NCI-H1694 treated with DMSO at 0.1 percent for 48 hours (cell line): ENCODE results near the gene FBN1.

ENCODE experiments used
- DNase-seq: peaks from one replicate; lab custom pipeline; 2025; lab: John Stamatoyannopoulos, UW

FBN1 gene

DNA sequence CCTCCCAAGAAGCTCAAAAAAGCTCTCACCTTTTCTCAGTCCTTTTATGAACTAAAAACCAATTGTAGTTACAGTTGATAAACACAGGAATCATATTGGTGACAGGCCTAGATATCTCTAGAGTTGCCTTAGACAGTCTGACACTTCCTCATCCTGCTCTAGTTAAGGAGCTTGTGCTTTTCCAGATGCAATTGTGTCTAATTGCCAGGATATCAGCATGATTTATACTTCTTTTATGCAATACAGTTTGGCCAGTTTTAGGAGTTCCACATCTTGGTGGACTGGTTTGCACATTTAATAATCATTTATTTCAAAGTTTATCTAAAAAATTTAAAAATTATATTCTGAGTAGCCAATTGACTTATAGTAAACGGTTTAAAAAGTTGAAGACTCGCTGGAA lies 218.6 kb downstream of the FBN1 start:
- no peak for DNase-seq

DNA sequence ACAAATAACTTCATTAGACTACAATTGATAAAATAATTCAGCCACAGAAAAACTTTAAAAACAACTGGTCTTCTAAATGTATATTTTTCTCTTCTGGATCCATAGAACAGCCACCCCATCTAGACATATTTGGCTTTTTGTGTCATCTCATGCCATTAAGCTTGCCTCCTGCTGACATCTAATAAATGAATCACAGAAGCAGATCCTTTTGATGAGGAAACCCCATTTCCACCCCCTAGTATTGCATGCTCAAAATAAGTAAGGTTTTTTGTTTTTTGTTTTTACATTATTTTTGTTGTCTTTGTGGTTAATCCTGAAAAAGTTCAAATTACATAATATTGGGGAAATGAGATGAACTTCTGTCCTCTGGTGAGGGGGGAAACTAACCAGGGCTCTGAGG lies 219.5 kb downstream of the FBN1 start:
- DNase-seq: no peak

DNA sequence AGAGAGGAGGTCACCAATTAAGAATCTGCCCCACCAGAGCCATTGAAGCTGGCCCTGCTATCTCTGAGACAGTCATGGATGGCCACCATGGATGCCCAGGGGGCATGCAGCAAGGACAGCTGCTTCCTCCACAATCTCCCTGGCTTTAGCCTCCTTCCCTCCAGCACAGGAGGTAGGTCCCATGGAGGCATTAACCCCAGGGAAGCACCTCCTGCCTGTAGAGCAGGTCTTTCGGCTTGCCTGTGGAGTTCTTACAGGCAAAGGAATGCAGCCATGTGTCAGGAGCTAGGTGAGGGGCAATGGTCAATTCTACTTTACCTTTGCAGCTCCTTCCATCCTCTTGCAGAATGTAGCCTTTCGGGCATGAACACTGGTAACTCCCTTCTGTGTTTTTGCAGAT lies 220.5 kb downstream of the FBN1 start:
- no peak for DNase-seq

DNA sequence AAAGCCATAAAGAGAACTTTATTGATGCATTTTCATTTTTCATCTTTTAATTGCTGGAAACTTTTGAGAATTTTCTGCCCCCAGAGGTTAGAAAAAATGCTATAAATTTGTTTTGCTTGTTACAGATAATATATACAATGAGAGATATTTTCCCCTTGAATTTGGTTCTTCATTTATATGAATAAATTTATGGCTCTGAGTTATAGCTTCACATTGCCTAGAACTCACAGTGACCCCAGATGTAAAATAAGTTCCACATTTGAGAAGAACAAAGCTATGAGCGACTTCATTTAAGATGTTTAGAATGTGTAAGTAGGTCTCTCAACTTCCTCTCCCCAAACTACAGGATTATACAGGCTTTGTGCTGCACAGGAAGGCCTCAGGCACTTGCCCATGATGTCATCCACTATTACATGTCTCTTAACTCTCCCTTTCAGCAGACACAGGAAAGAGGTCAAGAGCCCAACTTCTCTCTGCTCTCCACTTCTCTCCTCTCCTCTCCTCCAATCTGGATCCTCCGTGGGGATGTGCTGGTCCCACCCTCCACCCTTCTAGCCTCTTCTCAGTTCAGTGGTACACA lies 221.5 kb downstream of the FBN1 start:
- DNase-seq: no peak

DNA sequence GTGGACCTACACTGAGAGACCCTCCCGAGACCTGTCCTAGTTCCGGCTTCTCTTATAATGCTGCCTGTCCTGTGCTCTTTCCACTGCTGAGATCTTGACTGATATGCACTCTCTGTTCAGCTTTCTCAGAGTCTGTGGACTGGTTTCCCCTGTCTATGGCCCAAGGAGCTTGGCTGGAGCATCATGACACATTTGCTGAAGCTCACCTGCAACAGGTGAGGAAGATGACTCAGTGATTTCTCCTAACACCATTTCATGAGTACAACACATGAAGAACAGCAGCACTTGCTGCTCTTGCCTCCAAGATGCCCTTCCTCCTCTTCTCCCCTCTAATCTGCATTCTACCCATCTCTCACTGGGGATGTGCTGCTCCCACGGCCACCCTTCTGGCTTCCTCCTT lies 222.2 kb downstream of the FBN1 start:
- DNase-seq: no peak

DNA sequence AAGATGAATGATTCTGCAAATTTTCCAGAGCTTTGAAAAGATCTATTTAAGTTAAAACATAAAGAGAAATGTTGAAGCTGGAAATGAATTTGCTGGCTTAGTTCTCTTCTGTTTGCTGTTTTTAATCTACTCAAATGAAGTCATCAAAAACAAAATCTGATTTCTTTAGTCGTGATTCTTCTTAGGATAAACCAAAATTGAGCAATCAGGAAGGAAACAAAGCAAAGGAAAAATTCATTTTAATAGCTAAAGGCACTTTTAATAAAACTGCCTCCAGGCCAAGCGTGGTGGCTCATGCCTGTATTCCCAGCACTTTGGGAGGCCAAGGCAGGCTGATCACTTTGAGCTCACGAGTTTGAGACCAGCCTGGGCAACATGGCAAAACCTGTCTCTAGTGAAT lies 223.1 kb downstream of the FBN1 start:
- no peak for DNase-seq

DNA sequence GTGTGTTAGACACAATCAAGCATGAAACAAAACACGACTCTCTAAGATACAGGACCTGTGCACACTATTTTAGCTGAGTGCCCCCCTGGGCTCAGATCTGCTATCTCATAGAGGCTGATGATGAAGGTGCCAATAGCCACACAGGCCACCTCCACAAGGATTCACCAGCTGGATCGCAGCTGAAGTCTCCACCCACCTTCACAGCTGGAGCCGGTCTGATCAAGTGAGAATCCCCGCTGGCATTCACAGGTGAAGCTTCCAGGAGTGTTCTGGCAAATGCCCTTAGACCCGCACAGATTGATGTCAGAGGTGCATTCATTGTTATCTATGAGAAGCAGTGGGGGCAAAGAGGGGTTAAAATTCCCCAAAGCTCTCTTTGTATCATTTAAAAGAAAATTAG lies 224.1 kb downstream of the FBN1 start:
- no peak for DNase-seq

DNA sequence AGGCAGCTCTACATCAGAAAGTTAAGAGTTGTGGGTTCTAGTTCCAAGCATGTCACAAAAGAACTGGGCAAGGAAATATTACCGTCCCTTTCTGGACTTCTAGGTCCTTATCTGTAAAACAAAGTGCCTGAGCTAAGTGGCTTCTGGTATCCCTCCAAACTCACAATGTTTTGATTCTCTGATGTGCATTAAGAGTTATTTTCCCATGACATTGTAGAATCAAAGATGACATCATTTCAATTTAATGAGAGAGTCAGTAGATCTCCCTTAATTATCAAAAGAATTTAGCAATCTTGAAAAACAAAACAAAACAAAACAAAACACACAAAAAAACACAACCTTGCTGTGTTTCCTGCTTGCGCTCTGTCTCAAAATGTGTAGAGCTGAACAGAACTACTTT lies 225.6 kb downstream of the FBN1 start:
- DNase-seq: no peak

DNA sequence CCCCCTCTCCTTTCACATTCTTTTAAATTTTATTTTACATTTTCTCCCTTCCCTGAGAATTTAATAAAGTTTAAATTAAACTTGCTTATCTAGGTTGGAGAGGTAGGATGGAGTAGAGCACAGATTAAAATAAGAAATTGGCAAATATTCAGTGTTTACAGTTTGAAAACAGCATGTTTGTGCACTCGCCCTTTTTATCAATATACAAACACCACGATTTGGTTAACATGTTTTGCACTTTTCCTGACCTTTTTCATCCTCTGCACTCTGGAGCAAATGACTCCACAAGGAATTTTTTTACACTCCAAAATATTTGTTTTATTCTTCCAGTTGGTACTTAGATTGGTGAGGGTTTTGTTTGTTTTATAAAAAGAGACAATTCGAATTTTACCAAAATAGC lies 227.2 kb downstream of the FBN1 start:
- no peak for DNase-seq

DNA sequence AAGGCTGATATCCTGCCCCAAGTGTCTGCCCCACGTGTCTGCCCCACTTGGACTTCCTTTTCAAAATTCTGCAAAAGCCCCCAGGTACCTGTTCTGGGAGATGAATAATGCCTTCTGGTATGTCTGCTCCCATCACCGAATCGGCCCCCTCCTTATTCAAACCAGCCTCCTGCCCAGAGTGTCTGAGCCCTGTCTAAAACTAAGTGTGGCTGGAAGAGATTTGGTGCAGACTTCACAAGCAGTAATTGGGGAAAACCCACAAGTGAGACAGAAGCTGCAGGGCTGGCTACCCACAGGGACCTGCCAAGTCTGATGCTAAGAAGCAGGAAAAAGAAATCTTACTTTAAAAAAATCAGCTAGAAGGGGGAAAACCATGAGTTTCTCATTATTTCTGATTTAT lies 229.2 kb downstream of the FBN1 start:
- no peak for DNase-seq

DNA sequence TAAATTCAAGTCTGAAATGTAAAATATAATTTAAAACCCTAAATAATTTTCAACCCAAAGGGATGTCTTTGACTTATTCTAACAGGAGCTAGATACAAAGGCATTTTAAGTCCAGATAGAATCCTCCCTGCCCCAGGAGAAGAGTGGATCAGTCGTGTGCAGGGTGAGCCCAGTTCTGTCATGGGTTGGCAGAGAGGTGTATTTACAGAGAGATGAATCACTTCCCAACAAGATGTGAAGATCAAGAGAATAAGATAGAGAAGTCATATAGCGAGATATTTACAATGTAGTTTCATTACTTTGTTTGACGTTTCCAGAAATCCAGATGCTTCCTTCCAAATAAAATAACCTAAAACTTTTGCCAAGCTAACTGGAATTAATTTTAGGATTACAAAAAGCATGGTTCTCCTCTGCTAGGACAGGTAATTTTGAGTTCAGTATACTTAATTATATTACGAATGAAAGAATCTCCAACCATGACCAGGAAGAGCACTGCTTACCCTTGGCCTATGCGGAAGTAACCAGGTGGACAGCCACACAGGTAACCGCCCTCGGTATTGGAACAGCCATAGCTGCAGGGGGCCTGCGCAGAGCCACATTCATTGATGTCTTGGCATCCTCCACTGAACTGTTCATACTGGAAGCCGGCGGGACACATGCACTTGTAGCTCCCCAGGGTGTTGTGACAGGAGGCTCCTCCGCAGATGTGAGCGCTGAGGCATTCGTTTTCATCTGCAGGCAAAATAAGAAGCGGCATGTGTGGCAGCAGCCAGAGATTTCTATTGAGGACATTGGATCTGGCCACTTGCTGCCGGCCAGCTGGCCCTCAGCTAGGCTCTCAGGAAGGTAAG lies 230.2 kb downstream of the FBN1 start:
- no peak for DNase-seq

DNA sequence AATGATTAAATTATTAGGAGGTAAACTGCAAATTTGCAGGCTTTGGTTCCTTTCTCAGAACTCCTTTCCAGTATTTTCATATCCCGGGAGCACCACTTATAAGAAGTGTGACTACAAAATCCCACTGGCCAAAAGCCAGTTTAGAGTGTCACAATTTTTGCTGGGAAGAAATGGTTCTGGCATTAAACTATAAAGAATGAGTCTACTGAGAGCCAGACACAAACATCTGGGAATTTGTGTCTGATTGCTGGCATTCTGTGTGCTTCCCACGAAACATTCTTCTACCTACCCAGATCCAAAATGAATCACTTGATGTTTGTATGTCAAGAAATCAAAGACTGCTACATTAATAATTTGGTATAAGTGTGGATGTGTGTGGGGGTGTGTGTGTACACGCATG lies 231.5 kb downstream of the FBN1 start:
- no peak for DNase-seq

DNA sequence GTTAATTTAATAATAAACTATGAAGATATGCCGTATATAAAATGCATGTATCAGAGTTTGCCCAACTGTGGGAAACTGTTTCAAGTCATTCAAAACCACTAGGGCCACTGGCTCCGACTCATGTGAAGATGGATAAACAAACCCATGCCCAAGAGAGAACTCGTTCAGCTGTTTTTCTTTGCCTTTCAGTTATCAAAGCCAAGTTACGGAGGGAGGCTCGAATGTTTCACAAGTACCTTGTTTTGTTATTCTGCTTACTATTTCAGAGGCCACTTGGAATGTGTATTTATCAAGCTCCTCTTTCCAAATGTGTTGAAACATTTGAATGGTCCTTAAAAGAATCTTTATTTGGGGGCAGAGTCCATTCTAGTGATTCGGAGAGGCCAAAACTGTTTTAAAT lies 232.2 kb downstream of the FBN1 start:
- DNase-seq: no peak

DNA sequence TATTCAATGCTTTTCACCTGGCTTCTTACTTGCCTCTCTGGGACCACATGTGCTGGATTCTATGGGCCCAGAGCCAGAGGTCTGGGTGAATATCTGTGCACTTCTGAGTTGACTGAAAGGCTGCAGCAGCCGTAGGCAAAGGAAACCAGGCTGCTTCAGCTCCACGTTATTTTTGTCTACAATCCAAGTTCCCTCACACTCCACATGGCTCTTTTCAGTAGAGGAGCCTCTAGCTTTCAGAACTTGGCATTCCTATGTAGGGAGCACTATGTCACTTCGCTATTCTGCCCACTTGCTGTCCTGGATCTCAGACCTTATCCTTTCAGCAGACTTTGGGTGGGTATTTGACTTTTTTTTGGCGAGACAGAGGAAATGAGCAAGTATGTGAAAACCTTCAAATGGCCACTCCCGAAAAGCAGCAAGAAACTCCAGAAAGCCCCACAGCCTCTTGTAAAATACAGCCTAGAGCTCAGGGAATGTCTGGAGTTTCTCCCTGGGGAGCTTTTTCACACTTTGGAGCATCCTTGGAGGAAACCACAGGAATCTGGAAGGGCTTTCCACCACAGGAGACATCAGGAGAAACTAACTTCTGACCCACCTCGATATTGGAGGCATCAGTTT lies 233.4 kb downstream of the FBN1 start:
- DNase-seq: no peak

DNA sequence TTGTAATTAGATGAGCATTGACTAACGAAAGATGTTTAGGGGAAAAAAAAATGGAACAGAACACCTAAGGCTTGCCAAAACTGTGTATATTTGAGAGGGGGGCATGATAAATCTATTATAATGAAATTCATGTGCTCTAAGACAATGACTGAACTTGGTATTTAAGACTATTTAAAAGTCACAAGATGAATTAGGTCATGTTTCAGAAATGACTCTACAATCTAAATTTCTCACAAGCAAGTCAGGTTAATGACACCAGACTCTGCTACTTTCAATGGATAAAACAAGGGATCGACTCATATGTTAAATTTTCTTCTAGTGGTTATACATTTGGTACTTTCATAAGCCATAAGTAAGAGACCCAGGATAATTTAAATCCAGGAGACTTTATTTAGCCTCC lies 235.9 kb downstream of the FBN1 start:
- no peak for DNase-seq

DNA sequence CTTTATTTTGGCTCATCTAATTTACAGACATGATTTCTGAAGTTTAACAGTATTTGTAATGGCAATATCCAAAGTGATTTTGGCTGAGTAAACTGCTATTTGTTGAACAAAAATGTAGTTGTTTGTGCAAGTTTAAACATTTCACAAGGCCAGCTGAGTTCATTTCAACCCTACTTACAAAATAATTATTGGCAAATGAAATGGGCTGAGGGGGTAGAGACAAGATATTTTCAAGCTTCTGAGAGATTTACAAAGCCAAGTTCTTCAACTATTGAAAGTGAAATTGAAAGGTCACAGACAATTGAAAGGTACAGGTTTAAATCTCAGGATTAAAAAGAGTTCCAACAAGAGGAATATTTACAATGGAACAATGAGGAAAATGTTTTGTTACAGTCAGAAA lies 237.2 kb downstream of the FBN1 start:
- DNase-seq: no peak

DNA sequence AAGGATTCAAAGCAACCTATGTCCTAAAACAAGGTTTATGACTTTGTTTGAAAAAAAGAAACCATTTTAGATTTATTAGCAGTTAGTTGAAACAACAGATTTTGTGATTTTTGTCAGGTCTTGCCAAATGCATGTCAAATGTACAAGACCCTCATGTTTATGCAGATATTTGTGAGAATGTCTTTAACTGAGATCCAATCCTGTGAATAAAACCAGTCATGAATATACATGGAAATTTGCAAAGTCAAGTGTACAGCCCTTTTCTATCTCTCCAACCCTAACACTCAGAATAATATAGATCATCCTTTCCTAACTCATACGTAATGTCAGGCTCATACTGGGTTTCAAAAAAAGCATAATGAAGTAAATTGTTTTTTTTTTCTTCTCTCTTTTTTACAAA lies 237.9 kb downstream of the FBN1 start:
- DNase-seq: no peak

DNA sequence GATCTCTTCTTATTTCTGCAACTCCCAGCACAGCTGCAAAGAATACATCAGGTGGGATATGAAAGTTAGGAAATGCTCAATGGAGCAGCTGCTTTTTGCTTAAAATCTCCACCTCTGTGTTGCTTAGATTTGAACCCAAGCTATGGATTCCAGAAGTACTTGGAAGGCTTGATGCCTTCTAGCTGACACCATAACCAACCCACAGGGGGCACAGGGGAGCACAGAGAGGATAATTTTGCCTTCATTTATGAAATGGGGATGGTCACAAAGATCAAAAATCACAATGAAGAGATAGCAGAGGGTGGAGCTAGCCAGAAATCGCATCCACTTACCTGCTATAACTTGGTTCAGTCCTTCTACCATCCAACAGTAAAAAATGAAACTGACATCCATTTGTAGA lies 238.6 kb downstream of the FBN1 start:
- DNase-seq: no peak

DNA sequence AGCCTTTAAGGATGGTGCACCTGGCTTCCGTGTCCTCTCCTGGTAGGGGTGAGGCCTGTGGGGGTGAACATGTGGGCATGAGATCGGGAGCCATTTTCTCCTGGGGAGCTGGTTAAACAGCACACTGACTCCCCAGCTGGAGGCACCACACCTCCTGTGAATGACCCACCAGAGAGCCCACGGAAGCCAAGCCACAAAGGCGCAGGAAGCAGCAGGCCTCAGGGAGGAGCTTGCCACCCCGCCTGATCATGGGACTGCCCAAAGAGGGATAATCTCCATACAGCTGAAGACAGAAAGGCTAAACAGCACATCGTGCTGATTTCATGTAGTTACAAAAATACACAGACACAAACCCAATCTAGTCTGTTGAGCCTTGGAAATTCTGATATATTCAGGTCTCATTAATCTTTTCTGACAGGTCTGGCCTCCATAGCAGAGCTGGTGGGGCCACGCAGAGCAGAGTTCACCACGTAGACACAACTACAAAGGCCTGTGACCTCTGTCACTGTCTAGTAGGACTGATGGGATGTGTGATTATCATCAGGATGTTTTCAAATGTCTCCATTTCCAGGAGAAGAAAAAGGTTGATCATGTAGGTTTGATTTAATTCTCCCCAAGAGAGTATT lies 239.1 kb downstream of the FBN1 start:
- no peak for DNase-seq

DNA sequence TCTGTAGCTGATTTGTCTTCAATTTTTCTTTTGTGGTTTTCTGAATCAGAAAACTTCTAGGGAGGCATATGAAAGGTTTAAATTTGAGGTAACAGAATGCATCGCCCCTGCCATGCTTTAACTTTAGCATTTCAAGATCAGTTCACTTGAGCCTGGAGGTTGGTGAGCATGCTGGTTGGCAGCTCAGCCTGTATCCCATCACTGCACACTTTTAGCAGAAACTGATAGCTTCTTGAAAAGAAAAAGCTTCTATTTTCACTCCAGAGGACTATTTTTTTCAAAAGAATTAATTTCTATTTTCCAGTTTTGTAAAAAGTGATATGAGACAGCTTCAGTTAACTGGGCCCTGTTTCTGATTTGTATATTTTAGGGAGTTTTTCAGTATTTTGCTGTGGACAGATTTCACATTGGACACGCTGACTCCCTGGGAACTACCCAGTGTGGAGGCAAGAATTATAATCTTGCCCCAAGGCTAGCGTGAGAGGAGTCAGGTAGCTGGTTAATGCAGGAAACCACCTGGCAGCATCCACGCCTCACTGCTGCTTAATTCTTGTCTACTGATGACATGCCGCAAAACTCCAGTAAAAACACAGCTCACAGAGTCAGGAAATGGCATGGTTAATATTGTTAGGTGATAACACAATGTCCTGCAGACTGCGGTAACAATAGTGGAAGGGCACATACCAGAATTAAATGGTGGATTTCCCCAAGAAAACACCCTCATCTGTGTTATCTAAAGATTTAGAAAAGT lies 242.9 kb downstream of the FBN1 start:
- DNase-seq: no peak

DNA sequence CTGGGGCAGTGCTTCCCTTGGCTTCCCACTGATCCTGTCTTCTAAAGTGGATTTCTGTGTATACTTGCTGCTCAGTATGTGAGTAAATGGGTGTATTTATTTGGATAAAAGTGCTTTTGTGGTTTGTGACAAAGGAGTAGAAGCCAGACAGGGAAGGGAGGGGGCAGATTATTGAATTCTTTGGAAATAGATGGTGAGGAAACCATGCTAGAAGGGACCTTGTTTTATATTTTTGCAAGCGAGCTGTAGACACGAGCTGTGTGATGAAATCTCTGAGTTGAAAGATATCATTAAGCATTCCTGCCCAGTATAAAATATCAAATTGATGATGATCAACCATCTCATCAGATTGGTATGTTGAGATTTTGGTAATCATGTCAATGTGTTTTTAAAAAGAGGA lies 245.4 kb downstream of the FBN1 start:
- DNase-seq: no peak

DNA sequence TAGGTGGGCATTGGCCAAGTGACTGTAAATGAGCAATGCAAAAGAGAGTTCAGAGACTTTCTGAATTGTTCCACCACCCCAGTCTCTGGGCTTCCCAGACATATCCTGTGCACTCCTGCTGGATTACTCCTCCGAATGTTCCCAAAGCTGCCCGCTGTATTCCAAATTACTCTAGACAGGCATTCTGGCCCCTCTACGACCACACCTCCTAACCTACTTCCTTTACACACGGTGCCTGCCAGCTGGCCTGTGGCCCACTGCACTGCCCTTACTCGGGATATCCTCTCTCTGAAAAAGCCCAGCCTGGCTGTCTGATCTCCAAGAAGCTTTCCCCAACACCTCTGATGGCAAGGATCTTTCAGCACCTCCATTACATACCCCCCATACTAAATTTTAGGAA lies 247.7 kb downstream of the FBN1 start:
- no peak for DNase-seq
